Activated naive CD8-positive, alpha-beta T cell treated with anti-CD3 and anti-CD28 coated beads, Interleukin-2, amount 50 U/mL, for 24 hours (primary cell): ENCODE measurements around the gene PNPLA1.

Experiments
- ATAC-seq: fragments of 150-1000 bp; cut with Tn5 transposase; one replicate; pipeline ENCODE4 v1.10.0; 2021
- DNase-seq: peaks from one replicate; pipeline ENCODE4 v3.0.0; 2021
- H3K27ac Mint-ChIP-seq: one replicate; pipeline ENCODE4 v1.8.0; 2021; ENCODE audit warnings: mild to moderate bottlenecking, mixed read lengths
- H3K27me3 Mint-ChIP-seq: one replicate; pipeline ENCODE4 v1.8.0; 2021; ENCODE audit warnings: mixed read lengths
- H3K36me3 Mint-ChIP-seq: one replicate; pipeline ENCODE4 v1.8.0; 2021; ENCODE audit warnings: low read depth, mixed read lengths
- H3K4me1 Mint-ChIP-seq: one replicate; pipeline ENCODE4 v1.8.0; 2021; ENCODE audit warnings: mixed read lengths
- H3K4me3 Mint-ChIP-seq: one replicate; pipeline ENCODE4 v1.8.0; 2021; ENCODE audit warnings: mild to moderate bottlenecking, moderate library complexity, mixed read lengths
- H3K9me3 Mint-ChIP-seq: one replicate; pipeline ENCODE4 v1.8.0; 2021; ENCODE audit warnings: mixed read lengths

Gene PNPLA1

GRCh38 chr6:36327226-36327918 is 57.5 kb downstream of the PNPLA1 start:
- Mint-ChIP-seq H3K9me3 (no peaks in the 10 kb centered on the region), H3K36me3 (no peaks in the 10 kb centered on the region), H3K27me3 (peaks cover 8% of the 10 kb centered on the region), H3K27ac (no peak overlapping the region), H3K4me3 (no peak overlapping the region), H3K4me1 (no peaks in the 10 kb centered on the region)
- DNase-seq (no peak), ATAC-seq (no peak)

- Mint-ChIP-seq H3K9me3 (no peaks in the 10 kb centered on the region), H3K27me3 (peaks cover 9% of the 10 kb centered on the region), H3K36me3 (no peaks in the 10 kb centered on the region), H3K4me1 (no peaks in the 10 kb centered on the region), H3K27ac (no peak overlapping the region), H3K4me3 (no peak overlapping the region)
- no peak for DNase-seq
- ATAC-seq: no peak
Observed at GRCh38 chr6:36327919-36328236, 58.0 kb downstream of the PNPLA1 start.

- Mint-ChIP-seq H3K27me3 (peaks cover 15% of the 10 kb centered on the region), H3K9me3 (no peaks in the 10 kb centered on the region), H3K4me3 (no peak overlapping the region), H3K36me3 (no peaks in the 10 kb centered on the region), H3K27ac (no peak overlapping the region), H3K4me1 (no peaks in the 10 kb centered on the region)
- ATAC-seq (no peak), DNase-seq (no peak)
Observed at GRCh38 chr6:36328600-36328999, 58.7 kb downstream of the PNPLA1 start.

GRCh38 chr6:36329798-36330291 is 60.0 kb downstream of the PNPLA1 start:
- no peaks in the 10 kb centered on the region for H3K4me1 Mint-ChIP-seq
- ATAC-seq: no peak
- no peak for DNase-seq
- no peak overlapping the region for H3K27ac Mint-ChIP-seq
- H3K4me3 Mint-ChIP-seq: no peak overlapping the region
- H3K36me3 Mint-ChIP-seq: no peaks in the 10 kb centered on the region
- H3K9me3 Mint-ChIP-seq: no peaks in the 10 kb centered on the region
- H3K27me3 Mint-ChIP-seq: peaks cover 22% of the 10 kb centered on the region

- ATAC-seq: no peak
Observed at GRCh38 chr6:36330366-36330765, 60.5 kb downstream of the PNPLA1 start.

GRCh38 chr6:36331381-36331780 is 61.5 kb downstream of the PNPLA1 start:
- H3K36me3 Mint-ChIP-seq: no peaks in the 10 kb centered on the region
- H3K4me3 Mint-ChIP-seq: no peak overlapping the region
- DNase-seq (no peak), ATAC-seq (no peak)
- no peaks in the 10 kb centered on the region for H3K9me3 Mint-ChIP-seq
- H3K27me3 Mint-ChIP-seq: peaks cover 24% of the 10 kb centered on the region
- H3K27ac Mint-ChIP-seq: no peak overlapping the region
- H3K4me1 Mint-ChIP-seq: no peaks in the 10 kb centered on the region

More at GRCh38 chr6:36330366-36330765, 60.5 kb downstream of the PNPLA1 start:
- Mint-ChIP-seq H3K4me3 (no peak overlapping the region), H3K4me1 (no peaks in the 10 kb centered on the region), H3K27ac (no peak overlapping the region), H3K27me3 (peaks cover 24% of the 10 kb centered on the region), H3K36me3 (no peaks in the 10 kb centered on the region), H3K9me3 (no peaks in the 10 kb centered on the region)
- no peak for DNase-seq

- Mint-ChIP-seq H3K27ac (no peak overlapping the region), H3K4me3 (no peak overlapping the region), H3K36me3 (no peaks in the 10 kb centered on the region), H3K4me1 (peaks cover 8% of the 10 kb centered on the region), H3K27me3 (peaks cover 24% of the 10 kb centered on the region), H3K9me3 (no peaks in the 10 kb centered on the region)
- no peak for ATAC-seq
- DNase-seq: no peak
Observed at GRCh38 chr6:36333171-36333895, 63.5 kb downstream of the PNPLA1 start.

GRCh38 chr6:36333931-36334725 is 64.3 kb downstream of the PNPLA1 start:
- H3K36me3 Mint-ChIP-seq: no peaks in the 10 kb centered on the region
- H3K4me3 Mint-ChIP-seq: no peak overlapping the region
- no peak for ATAC-seq
- H3K27me3 Mint-ChIP-seq: peaks cover 24% of the 10 kb centered on the region
- no peaks in the 10 kb centered on the region for H3K9me3 Mint-ChIP-seq
- H3K27ac Mint-ChIP-seq: no peak overlapping the region
- DNase-seq: no peak
- peaks cover 8% of the 10 kb centered on the region for H3K4me1 Mint-ChIP-seq

GRCh38 chr6:36334832-36335459 is 65.1 kb downstream of the PNPLA1 start:
- ATAC-seq: no peak
- Mint-ChIP-seq H3K27me3 (peaks cover 25% of the 10 kb centered on the region), H3K9me3 (no peaks in the 10 kb centered on the region), H3K36me3 (no peaks in the 10 kb centered on the region), H3K4me3 (no peak overlapping the region), H3K27ac (no peak overlapping the region), H3K4me1 (peaks cover 8% of the 10 kb centered on the region)
- no peak for DNase-seq

- H3K36me3 Mint-ChIP-seq: no peaks in the 10 kb centered on the region
- H3K27me3 Mint-ChIP-seq: peaks cover 32% of the 10 kb centered on the region
- ATAC-seq: no peak
- no peak for DNase-seq
- peaks cover 11% of the 10 kb centered on the region for H3K4me1 Mint-ChIP-seq
- H3K27ac Mint-ChIP-seq: no peak overlapping the region
- no peak overlapping the region for H3K4me3 Mint-ChIP-seq
- H3K9me3 Mint-ChIP-seq: no peaks in the 10 kb centered on the region
Observed at GRCh38 chr6:36335465-36336207, 65.8 kb downstream of the PNPLA1 start.

- Mint-ChIP-seq H3K9me3 (no peaks in the 10 kb centered on the region), H3K36me3 (no peaks in the 10 kb centered on the region), H3K4me1 (peaks cover 13% of the 10 kb centered on the region), H3K27ac (no peak overlapping the region), H3K4me3 (no peak overlapping the region), H3K27me3 (peaks cover 37% of the 10 kb centered on the region)
- ATAC-seq (no peak), DNase-seq (no peak)
Observed at GRCh38 chr6:36336208-36336710, 66.4 kb downstream of the PNPLA1 start.

GRCh38 chr6:36336779-36337241 is 67.0 kb downstream of the PNPLA1 start, which contains the start of gene BNIP5:
Gene BNIP5 (minus strand): TSS chr6:36336888. CDS start chr6:36330690, 6,198 bp downstream.
- H3K4me3 Mint-ChIP-seq: no peak within 1 kb of the TSS
- no peaks in the 10 kb centered on the region for H3K9me3 Mint-ChIP-seq

GRCh38 chr6:36337814-36338213 is 68.0 kb downstream of the PNPLA1 start:
- Mint-ChIP-seq H3K36me3 (no peaks in the 10 kb centered on the region), H3K4me1 (peaks cover 13% of the 10 kb centered on the region), H3K27ac (no peak overlapping the region), H3K4me3 (no peak overlapping the region), H3K27me3 (peaks cover 30% of the 10 kb centered on the region), H3K9me3 (no peaks in the 10 kb centered on the region)
- DNase-seq (no peak), ATAC-seq (no peak)

More at GRCh38 chr6:36336779-36337241, 67.0 kb downstream of the PNPLA1 start, which contains the start of gene BNIP5:
- Mint-ChIP-seq H3K27ac (no peak within 1 kb of the TSS), H3K27me3 (peaks cover 36% of the 10 kb centered on the region), H3K4me1 (peaks cover 13% of the 10 kb centered on the region), H3K36me3 (no peaks in the 10 kb centered on the region)
- DNase-seq: no peak
- no peak for ATAC-seq
